Hindlimb muscle (tissue), 1 donor: Measurements from ENCODE around the gene RPS19BP1. TPM values are rescaled to one million over a fixed set of nuclear protein-coding genes. Genes with fewer than 3 reads are reported as not detected.
"Not testable (repeated sequence)": the region's sequence is repeated elsewhere in the genome, so short reads cannot be mapped to it uniquely, and the experiment has no call there.

ENCODE experiments used
- DNase-seq: peaks from one replicate; pipeline ENCODE4 v3.0.0-alpha.2; 2013
- polyA plus RNA-seq: library from polyadenylated mRNA; unstranded; fragments of 120-200 nt; gene quantifications from one replicate; pipeline ENCODE4 v1.2.1, GENCODE V29; 2013; ENCODE audit not compliant: insufficient read length

Gene RPS19BP1
- polyA plus RNA-seq, 1 donor, result 54.2 TPM

DNA sequence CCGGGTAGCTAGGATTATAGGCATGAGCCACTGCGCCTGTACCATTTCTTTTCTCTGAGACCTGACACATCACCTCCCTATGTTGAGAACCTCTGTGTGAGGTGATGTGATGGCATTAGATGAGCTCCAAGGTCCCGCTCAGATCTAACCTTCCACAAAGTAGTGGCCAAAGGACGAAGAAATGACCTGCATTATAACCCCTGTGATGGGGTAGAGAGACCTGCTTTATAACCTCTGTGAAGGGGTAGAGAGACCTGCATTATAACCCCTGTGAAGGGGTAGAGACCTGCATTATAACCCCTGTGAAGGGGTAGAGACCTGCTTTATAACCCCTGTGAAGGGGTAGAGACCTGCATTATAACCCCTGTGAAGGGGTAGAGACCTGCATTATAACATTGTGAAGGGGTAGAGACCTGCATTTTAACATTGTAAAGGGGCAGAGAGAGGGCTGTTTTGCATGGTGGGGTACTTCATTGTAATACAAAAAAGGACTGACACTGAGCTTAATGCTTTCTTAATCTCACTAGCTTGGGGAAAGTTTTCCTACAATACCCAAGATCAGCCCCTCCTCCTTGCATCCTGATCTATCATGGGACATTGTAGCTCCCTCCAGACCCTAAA lies 21.9 kb downstream of the RPS19BP1 start:
- no peak for DNase-seq

DNA sequence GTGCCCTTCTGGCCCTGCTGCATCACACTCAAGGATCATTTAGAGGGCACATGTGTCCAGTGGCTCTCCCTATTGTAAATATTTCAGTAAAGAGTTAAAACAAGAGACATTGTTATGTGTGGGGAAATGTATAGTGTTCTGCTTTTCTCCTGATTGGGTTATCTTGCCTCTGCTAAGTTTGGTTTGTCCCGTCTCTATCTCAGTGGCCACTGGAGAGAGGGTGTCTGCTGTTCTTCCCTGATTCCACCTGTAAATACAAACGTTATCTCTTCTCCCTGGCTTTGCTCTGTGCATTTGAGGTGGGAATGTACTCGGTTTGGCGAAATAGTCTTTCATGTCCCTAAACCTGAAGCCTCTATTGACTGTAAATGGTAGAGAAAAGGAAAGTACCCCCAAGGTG lies 24.2 kb downstream of the RPS19BP1 start:
- no peak for DNase-seq

DNA sequence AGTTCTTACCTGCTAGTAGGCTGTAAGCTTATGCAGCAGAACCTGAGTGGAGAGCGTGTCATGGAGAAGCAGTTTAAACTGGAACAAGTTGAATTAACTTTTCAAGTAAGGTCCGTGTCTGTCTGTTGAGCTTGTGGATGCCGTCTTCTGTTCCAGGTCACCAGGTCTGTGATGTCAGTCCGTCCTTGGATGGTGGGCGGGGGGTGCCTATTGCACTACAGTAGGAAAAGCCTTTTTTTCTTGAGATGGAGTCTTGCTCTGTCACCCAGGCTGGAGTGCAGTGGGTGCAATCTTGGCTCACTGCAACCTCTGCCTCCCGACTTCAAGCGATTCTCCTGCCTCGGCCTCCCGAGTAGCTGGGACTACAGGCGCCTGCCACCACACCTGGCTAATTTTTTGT lies 25.5 kb downstream of the RPS19BP1 start:
- not testable (repeated sequence) for DNase-seq

DNA sequence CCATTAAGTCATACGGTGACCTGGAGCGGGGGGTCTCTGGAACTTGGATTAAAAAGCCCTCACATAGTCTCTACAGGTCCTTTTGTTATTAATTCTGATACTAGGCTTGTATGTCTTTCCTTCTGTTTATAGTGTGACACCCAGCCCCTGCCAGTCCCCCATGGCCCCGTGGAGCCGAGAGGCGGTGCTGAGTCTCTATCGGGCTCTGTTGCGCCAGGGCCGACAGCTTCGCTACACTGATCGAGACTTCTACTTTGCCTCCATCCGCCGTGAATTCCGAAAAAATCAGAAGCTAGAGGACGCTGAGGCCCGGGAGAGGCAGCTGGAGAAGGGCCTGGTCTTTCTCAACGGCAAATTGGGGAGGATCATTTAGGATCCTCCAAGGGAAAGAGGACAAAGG lies 28.5 kb downstream of the RPS19BP1 start:
- DNase-seq, result no peak

DNA sequence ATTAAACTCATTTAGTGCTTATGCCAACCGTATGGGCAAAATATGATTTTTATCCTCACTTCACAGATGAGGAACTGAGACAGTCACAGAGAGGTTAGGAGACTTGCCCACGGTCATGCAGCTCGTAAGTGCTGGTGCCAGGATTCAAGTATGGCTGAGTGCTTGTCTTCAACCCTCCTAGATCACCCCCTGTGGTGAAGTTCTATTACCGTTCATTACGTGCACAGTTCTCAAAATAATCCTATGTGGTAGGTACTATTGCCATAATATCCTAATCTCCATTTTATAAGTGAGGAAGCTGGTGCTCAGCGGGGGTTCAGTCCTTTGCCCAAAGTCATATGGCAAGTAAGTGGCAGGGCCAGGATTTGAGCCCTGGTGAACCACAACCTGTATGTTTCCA lies 28.9 kb downstream of the RPS19BP1 start:
- DNase-seq, result no peak

DNA sequence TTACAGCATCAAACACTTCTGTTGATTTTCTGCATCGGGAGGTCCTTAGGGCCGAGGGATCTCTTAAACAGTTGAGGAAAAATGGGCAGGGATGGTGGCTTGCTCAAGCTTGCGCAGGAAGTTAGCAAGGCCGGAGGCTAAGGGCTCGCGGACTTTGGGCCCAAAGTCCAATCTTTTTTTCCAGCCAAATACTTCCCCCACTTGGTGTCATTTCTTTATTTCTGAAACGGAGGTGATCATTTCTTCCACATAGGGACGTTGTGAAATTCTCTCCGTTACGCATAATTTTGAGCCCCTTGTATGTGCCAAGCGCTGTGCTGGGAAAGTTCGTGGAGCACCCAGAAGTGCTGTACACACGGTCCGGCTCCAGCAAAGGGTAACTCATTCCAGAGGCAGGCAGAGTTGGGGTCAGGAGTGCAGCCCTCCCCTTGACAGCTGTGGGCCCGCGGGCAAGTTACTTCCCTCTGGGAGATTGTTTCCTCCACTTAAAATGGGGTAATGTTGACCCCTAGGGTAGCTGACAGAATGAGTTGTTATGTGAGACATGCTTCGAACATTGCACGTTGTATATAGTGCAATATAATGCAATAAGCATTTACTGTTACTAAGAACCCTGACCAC lies 29.6 kb downstream of the RPS19BP1 start:
- DNase-seq, result no peak

DNA sequence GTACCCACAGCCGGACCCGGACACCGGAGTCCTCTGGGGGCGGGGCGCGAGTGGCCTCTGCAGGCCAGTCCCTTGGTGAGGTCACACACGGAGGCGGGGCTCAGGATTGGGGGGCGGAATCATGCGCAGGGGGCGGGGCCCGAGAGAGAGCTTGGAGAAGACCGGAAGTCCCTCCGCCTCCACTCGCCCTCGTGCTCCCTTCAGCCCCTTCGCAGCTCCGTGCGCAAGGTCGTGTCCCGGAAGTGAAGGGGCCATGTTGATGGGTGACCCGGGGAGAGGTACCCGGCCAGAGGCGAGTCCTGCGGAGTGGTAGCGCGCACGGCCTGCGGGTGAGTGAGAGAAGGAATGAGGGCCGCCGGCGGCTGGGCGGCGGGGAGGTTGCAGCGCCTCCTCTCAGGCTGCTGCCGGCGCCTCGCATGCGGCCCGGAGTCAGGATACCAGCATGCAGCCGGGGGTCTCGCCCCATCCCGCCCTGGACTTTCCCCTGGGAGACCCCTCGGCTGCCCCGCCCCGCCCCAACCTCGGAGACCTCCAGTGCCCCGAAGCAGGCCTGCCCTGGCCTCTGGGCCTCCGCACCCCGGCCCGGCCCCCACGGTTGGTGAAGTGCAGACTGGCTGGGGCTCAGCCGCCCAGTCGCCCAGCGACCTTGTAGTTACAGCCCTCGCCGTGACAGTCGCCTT lies 30.3 kb downstream of the RPS19BP1 start, which contains the start of gene MIEF1:
Gene MIEF1, plus strand, starts transcription at position 182 of the 680 bp plus-strand sequence. CDS start 9,005 bp downstream, outside the sequence.
- DNase-seq, result peak; percentile 97

DNA sequence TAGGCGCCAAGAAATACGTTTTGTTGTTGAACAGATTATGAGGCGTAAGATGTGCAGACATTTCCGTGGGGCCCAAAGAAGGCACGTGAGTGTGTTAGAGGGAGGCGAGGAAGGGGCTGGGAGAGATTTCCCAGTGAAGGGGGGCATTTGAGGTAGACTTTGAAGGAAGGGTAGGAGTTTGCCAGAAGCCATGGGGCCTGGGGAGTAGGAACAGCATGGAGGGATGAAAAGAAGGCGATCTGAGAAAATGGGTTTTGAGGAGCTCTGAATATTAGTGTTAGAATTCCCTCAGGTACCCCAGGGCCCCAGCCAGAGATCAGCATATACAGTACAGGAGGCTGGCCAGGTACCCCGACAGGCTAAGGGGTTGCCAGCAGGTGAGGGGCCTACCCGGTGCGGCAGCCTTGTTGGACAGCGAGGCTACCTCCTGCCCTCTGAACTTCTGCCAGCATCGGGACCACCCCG lies 30.9 kb downstream of the RPS19BP1 start:
- DNase-seq, result no peak

DNA sequence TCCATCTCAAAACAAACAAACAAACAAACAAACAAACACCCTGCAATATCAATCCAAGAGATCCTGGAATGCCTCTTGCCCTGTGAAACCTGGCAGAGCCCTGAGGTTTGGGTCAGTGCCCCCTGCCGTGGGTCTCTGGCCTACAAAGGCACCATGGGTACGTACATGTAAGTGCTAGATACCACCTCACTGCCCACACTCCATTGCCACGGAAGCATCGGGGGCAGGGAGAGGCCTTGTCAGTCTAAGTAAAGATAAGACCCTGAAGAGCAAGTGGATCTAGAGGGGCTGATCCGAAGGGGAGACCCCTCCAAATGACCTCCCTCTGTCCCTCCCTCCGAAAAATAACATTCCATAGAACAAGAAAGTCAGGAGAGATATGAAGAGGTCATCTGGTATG lies 32.4 kb downstream of the RPS19BP1 start:
- DNase-seq, result no peak

DNA sequence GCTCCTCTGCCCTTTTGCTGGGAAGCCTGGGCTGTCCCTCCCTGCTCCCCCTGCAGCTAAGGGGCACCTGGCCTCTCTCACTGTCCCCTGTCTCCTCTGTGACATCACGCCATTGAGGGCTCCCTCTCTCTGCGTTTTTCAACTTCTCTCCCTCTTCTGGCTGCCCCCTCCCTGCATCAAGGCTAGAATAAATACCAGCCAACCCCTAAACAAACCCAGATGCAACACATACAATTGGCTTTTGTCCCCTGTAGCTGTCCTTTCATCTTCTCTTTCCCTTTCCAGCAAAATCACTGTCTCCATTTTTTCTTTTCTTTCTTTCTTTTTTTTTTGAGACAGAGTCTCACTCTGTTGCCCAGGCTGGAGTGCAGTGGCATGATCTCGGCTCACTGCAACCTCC lies 33.7 kb downstream of the RPS19BP1 start:
- no peak for DNase-seq

DNA sequence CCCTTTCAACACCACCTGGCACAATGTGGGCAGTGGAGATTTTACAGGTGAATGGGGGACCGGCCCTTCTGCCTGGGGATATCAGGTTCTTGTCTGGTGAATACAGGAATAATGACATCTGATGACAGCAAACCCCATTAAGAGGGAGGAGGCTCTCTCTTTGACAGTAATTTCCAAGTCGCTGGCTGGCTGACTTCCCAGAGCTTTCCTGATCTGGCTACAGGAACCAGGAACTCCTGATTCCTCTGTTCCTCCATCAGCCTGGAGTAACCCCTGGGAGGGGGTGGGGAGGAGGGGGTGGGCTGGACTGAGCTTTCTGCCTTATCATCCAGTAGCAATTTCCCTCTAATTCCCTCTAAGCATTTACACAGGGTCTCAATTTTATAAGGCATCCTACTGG lies 34.2 kb downstream of the RPS19BP1 start:
- no peak for DNase-seq

DNA sequence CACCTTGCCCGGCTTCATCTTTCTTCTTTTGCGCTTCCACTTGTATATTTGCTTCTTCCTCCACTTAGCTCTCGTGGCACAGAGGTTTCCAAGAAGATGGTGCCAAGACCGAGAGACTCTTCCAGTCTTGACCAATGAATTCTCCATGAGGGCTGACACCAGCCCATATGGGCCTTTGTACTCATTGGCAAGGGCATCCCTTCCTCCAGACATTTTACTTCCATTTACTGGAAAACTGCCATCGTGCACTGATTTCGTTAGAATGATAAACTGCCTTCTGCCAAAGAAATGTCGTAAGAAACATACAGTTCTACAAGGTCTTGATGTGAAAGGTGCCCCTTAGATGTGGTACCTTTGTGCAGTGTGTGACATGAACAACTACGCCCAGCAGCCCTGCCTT lies 35.1 kb downstream of the RPS19BP1 start:
- DNase-seq, result no peak

DNA sequence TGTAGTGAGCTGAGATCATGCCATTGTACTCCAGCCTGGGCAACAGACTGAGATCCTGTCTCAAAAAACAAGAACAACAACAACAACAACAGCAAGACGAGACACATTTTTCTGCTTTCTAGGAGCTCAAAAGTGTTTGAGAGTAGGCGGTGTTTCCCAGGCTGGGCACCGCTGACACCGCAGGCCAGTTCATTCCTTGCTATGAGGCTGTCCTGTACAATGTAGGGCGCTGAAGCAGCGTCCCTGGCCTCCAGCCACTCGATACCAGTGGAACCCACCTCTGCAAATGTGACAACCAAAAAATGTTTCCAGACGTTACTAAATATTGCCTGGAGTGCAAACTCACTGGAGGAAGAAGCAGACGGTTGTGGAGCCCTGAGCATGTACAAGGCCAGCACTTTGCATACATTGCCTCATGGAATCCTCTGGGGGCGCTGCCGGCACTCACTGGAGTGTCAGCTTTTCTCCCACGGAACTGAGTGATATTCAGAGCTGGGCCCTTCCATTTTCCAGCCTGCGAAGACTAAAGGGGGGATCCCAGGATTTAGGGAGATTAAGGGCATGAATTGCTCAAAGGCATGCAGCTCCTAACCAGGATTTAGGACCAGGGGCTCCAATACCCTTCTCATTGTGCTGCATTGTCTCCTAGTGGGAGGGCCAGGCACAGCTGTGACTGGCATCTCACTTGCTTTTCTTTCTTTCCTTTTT lies 36.3 kb downstream of the RPS19BP1 start:
- DNase-seq, result peak; percentile 74

DNA sequence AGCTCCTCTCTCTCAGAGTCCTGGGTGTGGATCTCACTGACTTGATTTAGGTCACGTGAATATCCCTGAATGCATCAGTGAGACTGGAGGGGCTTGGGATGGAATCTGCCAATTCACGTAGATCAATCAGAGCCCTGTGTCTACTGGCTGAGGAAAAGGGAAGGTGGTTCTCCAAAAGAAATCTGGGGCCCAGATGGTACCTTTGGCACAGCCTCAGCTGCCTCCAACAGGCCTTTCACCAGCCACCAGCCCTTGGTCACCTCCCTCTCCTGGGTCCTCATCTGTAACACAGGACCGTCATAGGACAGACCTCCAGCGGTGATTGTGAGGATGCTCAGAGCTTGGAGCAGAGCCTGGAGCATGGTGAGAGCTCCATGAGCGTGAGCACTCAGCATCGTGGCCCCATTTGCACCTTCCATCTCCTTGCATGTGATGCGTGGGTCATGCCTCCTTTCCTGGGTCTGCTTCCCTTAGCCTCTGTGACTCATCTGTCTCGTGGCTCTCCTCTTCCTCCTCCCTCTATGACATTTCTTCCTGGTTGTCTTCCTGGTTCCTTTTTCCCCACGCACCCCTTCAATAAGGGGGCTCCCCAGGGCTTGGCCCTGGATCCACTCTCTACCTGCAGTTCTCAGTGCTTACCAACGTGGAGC lies 38.0 kb downstream of the RPS19BP1 start:
- no peak for DNase-seq

DNA sequence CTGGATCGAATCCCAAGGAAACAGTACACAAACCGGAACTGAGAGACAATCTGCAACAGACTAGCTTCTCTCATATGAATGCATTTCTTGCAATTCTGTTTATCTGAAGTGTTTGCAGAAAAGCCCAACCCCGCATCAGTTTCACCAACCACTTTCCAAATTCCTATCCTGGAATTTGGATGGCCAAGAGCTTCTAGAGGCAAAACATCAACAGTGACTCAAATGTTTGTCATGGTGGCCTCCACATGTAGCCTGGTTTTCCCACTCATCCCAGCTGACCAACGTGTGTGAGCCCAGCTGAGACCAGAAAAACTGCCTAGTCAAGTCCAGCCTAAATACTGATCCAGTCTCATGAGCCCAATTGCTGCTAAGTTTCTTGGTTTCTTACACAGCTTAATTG lies 38.8 kb downstream of the RPS19BP1 start:
- no peak for DNase-seq

DNA sequence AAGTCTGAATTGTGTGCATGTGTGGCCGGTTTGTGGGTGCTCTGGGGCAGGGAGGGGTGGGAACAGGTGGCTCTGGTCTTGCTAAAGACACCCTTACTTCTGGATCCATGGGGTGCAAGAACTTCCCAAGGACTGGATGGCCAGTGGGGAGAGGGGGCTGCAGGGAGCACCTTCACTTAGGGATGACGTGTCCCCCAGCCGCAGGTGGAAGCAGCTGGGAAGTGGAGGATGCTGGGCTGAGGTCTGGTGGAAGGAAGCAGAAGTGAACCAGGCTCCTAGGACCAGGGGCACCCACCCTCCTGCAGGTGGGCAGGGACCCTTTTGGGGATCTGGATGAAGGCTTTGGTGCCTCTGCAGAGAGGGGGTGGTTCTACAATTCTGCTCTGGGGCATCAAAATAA lies 40.4 kb downstream of the RPS19BP1 start:
- no peak for DNase-seq

DNA sequence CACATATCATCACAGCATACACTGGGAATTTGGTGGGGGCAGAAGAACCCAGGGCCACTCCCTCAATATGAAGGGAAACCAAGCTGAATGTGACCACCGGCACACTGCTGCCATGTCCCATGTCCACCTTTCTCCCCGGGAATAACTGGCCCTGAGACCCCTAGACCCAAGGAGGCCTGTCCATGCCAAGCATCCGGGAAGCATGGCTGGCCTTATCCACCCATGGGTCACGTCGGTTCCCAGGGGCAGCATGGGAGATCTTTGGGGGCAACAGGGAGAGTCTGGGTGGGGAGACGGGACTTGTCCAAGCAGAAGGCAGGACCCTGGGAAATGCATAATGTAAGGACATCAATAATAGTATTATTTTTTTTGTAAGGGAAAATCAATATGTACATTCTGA lies 40.9 kb downstream of the RPS19BP1 start:
- no peak for DNase-seq

DNA sequence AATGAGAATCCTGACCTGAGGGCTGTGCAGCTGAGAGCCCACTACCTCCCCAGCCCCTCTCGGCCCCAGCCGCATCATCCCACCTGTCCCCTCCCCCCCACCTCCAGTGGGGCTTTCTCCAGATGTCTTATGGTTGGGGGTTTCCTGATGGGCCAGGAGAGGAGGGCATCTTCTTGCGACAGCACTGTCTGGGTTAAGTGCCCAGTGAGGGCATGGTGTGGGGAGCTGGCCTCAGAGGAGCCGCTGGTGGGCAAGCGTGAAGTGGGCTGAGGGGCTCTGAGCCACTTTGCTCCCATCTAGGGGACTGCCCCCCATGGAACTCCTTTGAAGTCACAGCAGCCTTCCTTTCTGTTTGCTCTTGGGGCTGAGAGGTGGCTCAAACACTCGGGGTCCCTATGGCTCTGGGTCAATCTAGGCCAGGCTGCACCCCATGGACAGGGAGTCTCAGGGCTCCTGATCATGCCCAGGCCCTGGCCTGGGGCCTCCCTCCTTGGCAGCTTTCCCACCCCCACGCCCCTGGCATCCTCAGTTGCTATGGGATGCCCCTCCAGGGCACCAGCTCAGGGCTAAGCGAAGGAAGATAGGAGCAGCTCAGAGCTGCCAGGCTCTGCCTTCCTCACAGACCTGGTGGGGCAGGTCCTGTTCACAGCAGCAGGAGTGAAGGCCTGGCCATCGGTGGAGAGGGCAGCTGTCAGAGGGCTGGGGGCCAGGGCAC lies 41.4 kb downstream of the RPS19BP1 start:
- DNase-seq, result no peak

DNA sequence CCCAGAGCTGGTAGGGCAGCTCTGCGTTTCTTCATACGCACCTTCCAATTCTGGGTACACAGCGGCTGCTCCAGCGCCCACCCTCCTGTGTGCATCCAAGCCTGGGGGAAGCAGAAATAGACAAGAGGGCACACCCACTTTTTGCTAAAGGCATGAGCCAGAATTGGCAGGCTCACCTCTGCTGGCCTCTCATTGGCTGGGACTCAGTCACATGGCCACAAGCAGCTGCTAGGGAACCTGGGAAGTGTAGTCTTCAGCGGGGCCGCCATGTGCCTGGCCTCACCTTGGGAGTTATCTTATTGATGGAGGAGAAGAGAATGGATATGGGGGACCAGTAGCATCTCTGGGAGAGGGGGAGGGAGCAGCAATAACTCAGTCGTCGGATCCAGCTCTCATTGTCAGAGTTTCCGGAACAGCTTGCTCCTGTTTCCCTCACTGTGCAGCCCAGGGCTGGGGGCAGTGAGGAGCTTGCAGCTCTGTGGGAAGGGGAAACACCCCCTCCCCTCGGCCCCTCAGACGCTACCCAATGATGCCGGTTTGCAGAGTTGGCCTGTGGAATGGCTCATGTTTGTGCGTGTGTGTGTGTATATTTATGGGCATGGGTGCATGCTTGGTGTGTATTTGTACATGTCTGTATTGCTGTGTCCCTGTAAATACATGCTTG lies 42.3 kb downstream of the RPS19BP1 start:
- DNase-seq, result peak; percentile 67

DNA sequence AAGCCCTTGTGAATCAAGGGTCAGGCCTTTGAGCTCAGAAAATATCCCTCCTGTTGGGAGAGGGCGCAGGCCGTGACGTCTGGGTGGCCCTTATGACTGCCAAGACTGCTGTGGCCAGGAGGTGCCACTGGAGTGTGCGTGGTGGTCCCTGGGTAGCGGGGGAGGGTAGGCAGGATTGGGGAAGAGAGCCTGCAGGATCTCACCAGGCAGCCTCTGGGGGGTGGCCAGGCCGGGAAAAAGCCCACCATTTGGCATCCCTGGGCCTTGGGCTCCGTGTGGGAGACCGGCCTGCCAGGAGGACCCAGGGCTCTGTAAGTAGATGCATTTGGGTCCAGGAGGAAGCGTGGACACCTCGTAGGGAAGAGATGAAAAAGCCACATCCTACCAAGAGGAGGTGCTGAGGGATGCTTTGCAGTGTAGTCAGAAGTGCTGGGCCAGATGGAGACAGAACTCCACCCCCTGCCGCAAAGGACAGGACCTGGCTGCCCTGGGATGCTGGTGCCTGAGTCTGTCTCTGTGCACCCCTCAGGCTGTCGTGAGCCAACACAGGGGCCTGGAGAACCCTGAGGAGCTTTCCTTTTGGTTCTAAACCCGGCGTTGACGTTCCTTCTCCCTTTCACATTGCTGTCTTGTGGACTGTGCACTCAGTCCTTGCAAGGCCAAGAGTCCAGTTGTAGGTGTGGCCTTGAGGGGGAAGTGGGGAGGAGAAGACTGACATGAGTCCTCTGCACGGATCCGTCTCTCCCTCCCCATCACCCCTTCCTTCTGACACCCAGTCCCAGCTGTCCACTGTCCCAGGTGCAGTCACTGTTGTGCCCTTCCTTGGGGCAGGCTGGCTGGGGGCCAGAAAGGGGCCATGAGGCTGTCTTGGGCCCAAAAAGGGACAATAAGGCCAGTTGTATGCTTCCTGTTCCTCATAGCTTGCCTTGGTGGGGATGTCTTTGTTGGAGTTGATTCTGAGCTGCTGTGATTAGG lies 43.2 kb downstream of the RPS19BP1 start:
- no peak for DNase-seq
